T-cell (primary cell): ENCODE data around the gene METTL13. TPM values are rescaled to one million over a fixed set of nuclear protein-coding genes. Genes with fewer than 3 reads are reported as not detected.

Experiments used
- ATAC-seq, 4 experiments: fragments of 200-7000 bp in 3 of 4; fragments of 150-1000 bp in 1 of 4; cut with Tn5 transposase; replicated peaks in 1 of 4; 1 replicate in 3 of 4; 2 replicates in 1 of 4; pipeline ENCODE4 v1.10.0; 2021; ENCODE audit warnings: moderate library complexity in 3 of 4, mild to moderate bottlenecking in 2 of 4, moderate number of reproducible peaks in 1 of 4
- CTCF ChIA-PET, 2 donors: fragments of 300-600 bp; sonication (Branson Sonifier 250); formaldehyde crosslinking; loops; one replicate each; lab custom pipeline; 2022; ENCODE audit warnings: antibody characterized with exemption in 2 of 2; lab: Charles Lee
- POLR2A ChIA-PET, 2 donors: fragments of 300-600 bp; sonication (Branson Sonifier 250); formaldehyde crosslinking; loops; one replicate each; lab custom pipeline; 2022; ENCODE audit warnings: antibody characterized with exemption in 2 of 2; lab: Charles Lee
- DNase-seq, 35 experiments: peaks; one replicate each; pipeline versions ENCODE4 v3.0.0 to v3.0.0-alpha.2; 2013 to 2023
- H3K27ac ChIP-seq: one replicate; pipeline ENCODE4 v1.5.1; 2013; ENCODE audit warnings: low read length
- H3K27me3 ChIP-seq, 2 experiments: replicated peaks in 1 of 2; 1 replicate in 1 of 2; 2 replicates in 1 of 2; pipeline versions ENCODE4 v1.6.1 to v1.7.0; 2013; ENCODE audit warnings: low read length in 1 of 2, mixed read lengths in 1 of 2; ENCODE audit not compliant: control insufficient read depth in 2 of 2, insufficient read depth in 2 of 2; ENCODE audit errors: extremely low read depth in 1 of 2
- H3K36me3 ChIP-seq, 2 donors: 1 replicate in 1 of 2; 2 replicates in 1 of 2; pipeline versions ENCODE4 v1.6.1 to v1.7.0; 2013; ENCODE audit warnings: low read length in 1 of 2; ENCODE audit not compliant: control insufficient read depth in 2 of 2, insufficient read depth in 1 of 2; ENCODE audit errors: extremely low read depth in 1 of 2
- H3K4me1 ChIP-seq, 2 experiments: 1 replicate in 1 of 2; 2 replicates in 1 of 2; pipeline versions ENCODE4 v1.6.1 to v1.7.0; 2013; ENCODE audit warnings: low read length in 2 of 2, mixed read lengths in 1 of 2; ENCODE audit not compliant: insufficient read depth in 2 of 2, control insufficient read depth in 1 of 2; ENCODE audit errors: extremely low read depth in 1 of 2
- H3K4me3 ChIP-seq, 2 donors: 1 replicate in 1 of 2; 2 replicates in 1 of 2; pipeline versions ENCODE4 v1.5.1 to v1.7.0; 2013; ENCODE audit warnings: mild to moderate bottlenecking in 2 of 2, low read length in 1 of 2, moderate library complexity in 1 of 2; ENCODE audit not compliant: control insufficient read depth in 1 of 2; ENCODE audit errors: extremely low read depth in 1 of 2
- H3K9me3 ChIP-seq: 2 replicates; pipeline ENCODE4 v1.7.0; 2013
- H3K27ac Mint-ChIP-seq, 2 donors: one replicate each; pipeline ENCODE4 v1.8.0; 2020 to 2021; ENCODE audit warnings: mild to moderate bottlenecking in 2 of 2, mixed read lengths in 2 of 2
- H3K27me3 Mint-ChIP-seq, 2 donors: one replicate each; pipeline ENCODE4 v1.8.0; 2021 to 2022; ENCODE audit warnings: mixed read lengths in 2 of 2
- H3K36me3 Mint-ChIP-seq: one replicate; pipeline ENCODE4 v1.8.0; 2021; ENCODE audit warnings: mixed read lengths
- H3K4me1 Mint-ChIP-seq, 3 donors: one replicate each; pipeline ENCODE4 v1.8.0; 2020 to 2022; ENCODE audit warnings: mixed read lengths in 3 of 3, mild to moderate bottlenecking in 1 of 3
- H3K4me3 Mint-ChIP-seq, 3 donors: one replicate each; pipeline ENCODE4 v1.8.0; 2020 to 2022; ENCODE audit warnings: mild to moderate bottlenecking in 3 of 3, mixed read lengths in 3 of 3, moderate library complexity in 3 of 3
- H3K9me3 Mint-ChIP-seq, 3 donors: one replicate each; pipeline ENCODE4 v1.8.0; 2020 to 2022; ENCODE audit warnings: mixed read lengths in 3 of 3
- WGBS: methylation state at CpG from one replicate; pipeline ENCODE4 v1.1.5; 2013; ENCODE audit warnings: missing lambda C conversion rate; ENCODE audit not compliant: insufficient coverage; 5-methylcytosine and 5-hydroxymethylcytosine counted together
- total RNA-seq, 35 experiments: library from RNA in 6 of 35; stranded (reverse) in 6 of 35; fragments of 120-200 nt in 1 of 35; gene quantifications; one replicate each; pipeline versions ENCODE4 v1.2.1 to v1.2.4 and lab custom pipeline; 2013 to 2026

METTL13 gene
- total RNA-seq, 5 donors from 2014 or later (not counting 1 experiment from before 2014, with no cell fraction given) = 16.0 to 37.6 (median 35.2) TPM

GRCh38 chr1:171740987-171741871 lies 40.2 kb upstream of the METTL13 start:
- H3K36me3 ChIP-seq = peaks cover 0 to 14% of the 10 kb centered on the region in 2 donors

GRCh38 chr1:171741872-171742576 lies 39.4 kb upstream of the METTL13 start, which contains the start of gene VAMP4:
Gene VAMP4, minus strand, starts transcription at chr1:171742065. Its CDS starts 3,651 bp downstream, at chr1:171738414.
- Mint-ChIP-seq H3K9me3 (no peaks in the 10 kb centered on the region), H3K36me3 (peaks cover 4% of the 10 kb centered on the region), H3K27ac (peak within 1 kb of the TSS; percentile 100), H3K4me1 (peaks cover 55 to 59% (median 56%) of the 10 kb centered on the region in 3 donors), H3K4me3 (peak within 1 kb of the TSS; percentile 95 to 100 (median 99)), H3K27me3 (no peaks in the 10 kb centered on the region)
- WGBS = 0% methylated on average over 37 of the region's 57 CpGs
- DNase-seq = peak; percentile 76 to 91 (median 85)
- POLR2A ChIA-PET = interaction anchor here (0.5 to 2.0 kb wide), 11 partner anchors 8 to 1849 kb away, joined by 3 to 12 read pairs (median 4); partner anchors contain the start of genes METTL13 (in 1 of the 2) and PRRC2C (in 1 of the 2)
- CTCF ChIA-PET = interaction anchor here (0.6 to 2.1 kb wide), 8 partner anchors 22 to 428 kb away, joined by 3 to 9 read pairs (median 4); partner anchors contain the start of genes DNM3 (in 1 of the 2), FMO4 (in 1 of the 2) and METTL13 (in 1 of the 2)
- peak; percentile 92 to 93 (median 92) for ATAC-seq
- Histone ChIP-seq H3K4me3 (peak within 1 kb of the TSS; percentile 80 to 95), H3K36me3 (peaks cover 0 to 6% of the 10 kb centered on the region in 2 donors), H3K9me3 (no peaks in the 10 kb centered on the region), H3K27ac (peak within 1 kb of the TSS; percentile 99), H3K27me3 (no peaks in the 10 kb centered on the region), H3K4me1 (peaks cover 15 to 21% of the 10 kb centered on the region in 2 experiments)

More at GRCh38 chr1:171740987-171741871, 40.2 kb upstream of the METTL13 start:
- Mint-ChIP-seq H3K36me3 (peaks cover 11% of the 10 kb centered on the region), H3K4me1 (peaks cover 59% of the 10 kb centered on the region in 3 donors), H3K27me3 (no peaks in the 10 kb centered on the region), H3K9me3 (no peaks in the 10 kb centered on the region), H3K4me3 (peak overlapping the region; percentile 95 to 100 (median 99)), H3K27ac (peak overlapping the region; percentile 100)
- WGBS = under 1% methylated on average over 25 of the region's 28 CpGs
- CTCF ChIA-PET = interaction anchor here (0.6 to 1.6 kb wide), 9 partner anchors 8 to 428 kb away, joined by 3 to 6 read pairs (median 3); partner anchors contain the start of genes FMO4 (in 1 of the 2) and METTL13 (in 1 of the 2)
- DNase-seq = peak in 30 of 35 experiments; percentile 9 to 62 (median 26)
- H3K4me3 ChIP-seq = peak overlapping the region; percentile 80 to 95
- H3K27ac ChIP-seq = peak overlapping the region; percentile 99
- no peaks in the 10 kb centered on the region for H3K9me3 ChIP-seq
- H3K27me3 ChIP-seq = no peaks in the 10 kb centered on the region
- peak in 2 of 4 experiments; percentile 9 to 17 for ATAC-seq
- peaks cover 15 to 21% of the 10 kb centered on the region in 2 experiments for H3K4me1 ChIP-seq
- POLR2A ChIA-PET = interaction anchor here (0.6 to 1.0 kb wide), 5 partner anchors 9 to 793 kb away, joined by 3 to 4 read pairs (median 4); no protein-coding TSS in a partner anchor

- H3K9me3 Mint-ChIP-seq = no peaks in the 10 kb centered on the region
- Histone ChIP-seq H3K36me3 (peaks cover 0 to 5% of the 10 kb centered on the region in 2 donors), H3K4me3 (peak overlapping the region; percentile 80 to 95), H3K27ac (peak overlapping the region; percentile 99), H3K9me3 (no peaks in the 10 kb centered on the region), H3K4me1 (peaks cover 15 to 21% of the 10 kb centered on the region in 2 experiments), H3K27me3 (no peaks in the 10 kb centered on the region)
- DNase-seq (peak in 7 of 35 experiments; percentile 1 to 16 (median 6)), ATAC-seq (peak in 2 of 4 experiments; percentile 3)
- H3K36me3 Mint-ChIP-seq = peaks cover 3% of the 10 kb centered on the region
- H3K4me1 Mint-ChIP-seq = peaks cover 54 to 59% (median 55%) of the 10 kb centered on the region in 3 donors
- H3K27me3 Mint-ChIP-seq = no peaks in the 10 kb centered on the region
- WGBS = 0% methylated on average over 4 of the region's 14 CpGs
- CTCF ChIA-PET = interaction anchor here (0.6 to 2.1 kb wide), 7 partner anchors 26 to 1793 kb away, joined by 3 to 9 read pairs (median 4); partner anchors contain the start of genes DNM3 (in 1 of the 2), FMO4 (in 1 of the 2) and METTL13 (in 1 of the 2)
- H3K27ac Mint-ChIP-seq = peak overlapping the region; percentile 100
- H3K4me3 Mint-ChIP-seq = peak overlapping the region; percentile 95 to 100 (median 99)
- POLR2A ChIA-PET = interaction anchor here (0.6 to 2.0 kb wide), 10 partner anchors 9 to 897 kb away, joined by 3 to 13 read pairs (median 5); partner anchors contain the start of genes METTL13 (in 1 of the 2) and PRRC2C (in 1 of the 2)
These were observed 38.9 kb upstream of the METTL13 start for GRCh38 chr1:171742577-171742922.

- peak overlapping the region; percentile 99 for H3K27ac ChIP-seq
- no peak for ATAC-seq
- no peaks in the 10 kb centered on the region for H3K27me3 ChIP-seq
- no peaks in the 10 kb centered on the region for H3K27me3 Mint-ChIP-seq
- no peaks in the 10 kb centered on the region for H3K9me3 ChIP-seq
- no peaks in the 10 kb centered on the region for H3K36me3 ChIP-seq
- peak in 2 of 35 experiments; percentile 1 to 31 for DNase-seq
- H3K4me3 ChIP-seq = peak overlapping the region; percentile 80 to 95
- peaks cover under 1% of the 10 kb centered on the region for H3K36me3 Mint-ChIP-seq
- peaks cover 15 to 21% of the 10 kb centered on the region in 2 experiments for H3K4me1 ChIP-seq
- POLR2A ChIA-PET = interaction anchor here (0.6 to 2.0 kb wide), 10 partner anchors 9 to 896 kb away, joined by 3 to 13 read pairs (median 4); partner anchors contain the start of genes METTL13 (in 1 of the 2) and PRRC2C (in 1 of the 2)
- H3K4me1 Mint-ChIP-seq = peaks cover 53 to 58% (median 53%) of the 10 kb centered on the region in 3 donors
- WGBS = 19% methylated on average over 5 of the region's 8 CpGs
- peak overlapping the region; percentile 100 for H3K27ac Mint-ChIP-seq
- H3K4me3 Mint-ChIP-seq = peak overlapping the region; percentile 95 to 100 (median 99)
- H3K9me3 Mint-ChIP-seq = no peaks in the 10 kb centered on the region
- CTCF ChIA-PET = interaction anchor here (0.6 to 2.1 kb wide), 11 partner anchors 27 to 1851 kb away, joined by 3 to 9 read pairs (median 3); partner anchors contain the start of genes FMO4 (in 1 of the 2) and METTL13 (in 1 of the 2)
These were observed 38.2 kb upstream of the METTL13 start for GRCh38 chr1:171743081-171743870.

- no peak overlapping the region for H3K4me3 Mint-ChIP-seq
These were observed 36.5 kb upstream of the METTL13 start for GRCh38 chr1:171744986-171745385.

More at GRCh38 chr1:171744986-171745385, 36.5 kb upstream of the METTL13 start:
- ChIA-PET CTCF (no interaction called here), POLR2A (no interaction called here)
- no peak overlapping the region for H3K4me3 ChIP-seq
- Mint-ChIP-seq H3K27ac (no peak overlapping the region), H3K36me3 (no peaks in the 10 kb centered on the region), H3K9me3 (no peaks in the 10 kb centered on the region), H3K4me1 (peaks cover 36 to 41% (median 36%) of the 10 kb centered on the region in 3 donors), H3K27me3 (no peaks in the 10 kb centered on the region)
- peaks cover 14 to 15% of the 10 kb centered on the region in 2 experiments for H3K4me1 ChIP-seq
- no CpG with 5 or more reads among the region's 8 CpGs for WGBS
- H3K9me3 ChIP-seq = no peaks in the 10 kb centered on the region
- no peaks in the 10 kb centered on the region for H3K36me3 ChIP-seq
- ATAC-seq = no peak
- no peak for DNase-seq
- H3K27ac ChIP-seq = no peak overlapping the region
- H3K27me3 ChIP-seq = no peaks in the 10 kb centered on the region
